GM21528 (cell line): Measurements from ENCODE around the gene LSS.
"Not testable (repeated sequence)": the region's sequence is repeated elsewhere in the genome, so short reads cannot be mapped to it uniquely, and the experiment has no call there.

Experiments used
- ATAC-seq: cut with Tn5 transposase; IDR thresholded peaks from one replicate; pipeline ENCODE4 v1.9.1; 2021; ENCODE audit warnings: mild to moderate bottlenecking, moderate library complexity; ENCODE audit not compliant: unreplicated experiment, low FRiP score

LSS gene

GRCh38 chr21:46188226-46189212, 40.1 kb downstream of the LSS start:
- no peak for ATAC-seq

DNA sequence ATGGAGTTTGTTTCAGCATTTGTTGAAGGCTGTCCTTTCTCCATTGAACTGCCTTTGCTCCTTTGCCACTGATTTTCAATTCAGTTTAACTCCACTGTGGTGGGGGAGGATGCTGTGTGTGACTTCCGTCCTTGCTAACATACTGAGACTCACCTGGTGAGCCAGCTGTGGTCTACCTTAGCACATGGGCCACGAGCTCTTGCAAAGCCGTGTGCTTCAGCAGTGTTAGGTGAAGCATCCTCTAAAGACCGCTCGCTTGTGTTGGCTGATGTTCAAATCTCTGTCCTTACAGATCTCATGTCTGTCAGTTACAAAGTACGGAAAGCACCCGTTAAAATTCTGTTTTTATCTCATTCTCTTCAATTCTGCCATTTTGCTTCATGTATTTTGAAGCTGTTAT, 40.8 kb downstream of the LSS start:
- ATAC-seq = no peak

- no peak for ATAC-seq
These were observed 41.3 kb downstream of the LSS start for GRCh38 chr21:46187261-46187660.

DNA sequence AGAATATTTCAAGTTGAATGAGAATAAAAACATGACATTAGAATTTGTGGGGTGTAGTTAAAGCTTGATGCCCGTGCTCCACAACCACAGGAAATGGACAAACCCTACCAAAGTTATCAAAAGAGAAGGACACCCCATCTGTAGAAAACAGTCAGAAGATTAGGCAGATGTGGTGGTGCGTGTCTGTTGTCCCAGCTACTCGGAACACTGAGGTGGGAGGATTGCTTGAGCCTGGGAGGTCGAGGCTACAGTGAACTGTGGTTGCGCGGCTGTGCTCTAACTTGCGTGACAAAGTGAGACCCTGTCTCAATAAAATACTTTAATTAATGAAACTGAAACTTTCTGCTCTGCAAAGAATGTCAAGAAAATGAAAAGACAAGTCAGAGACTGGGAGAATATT, 42.9 kb downstream of the LSS start:
- ATAC-seq = no peak

DNA sequence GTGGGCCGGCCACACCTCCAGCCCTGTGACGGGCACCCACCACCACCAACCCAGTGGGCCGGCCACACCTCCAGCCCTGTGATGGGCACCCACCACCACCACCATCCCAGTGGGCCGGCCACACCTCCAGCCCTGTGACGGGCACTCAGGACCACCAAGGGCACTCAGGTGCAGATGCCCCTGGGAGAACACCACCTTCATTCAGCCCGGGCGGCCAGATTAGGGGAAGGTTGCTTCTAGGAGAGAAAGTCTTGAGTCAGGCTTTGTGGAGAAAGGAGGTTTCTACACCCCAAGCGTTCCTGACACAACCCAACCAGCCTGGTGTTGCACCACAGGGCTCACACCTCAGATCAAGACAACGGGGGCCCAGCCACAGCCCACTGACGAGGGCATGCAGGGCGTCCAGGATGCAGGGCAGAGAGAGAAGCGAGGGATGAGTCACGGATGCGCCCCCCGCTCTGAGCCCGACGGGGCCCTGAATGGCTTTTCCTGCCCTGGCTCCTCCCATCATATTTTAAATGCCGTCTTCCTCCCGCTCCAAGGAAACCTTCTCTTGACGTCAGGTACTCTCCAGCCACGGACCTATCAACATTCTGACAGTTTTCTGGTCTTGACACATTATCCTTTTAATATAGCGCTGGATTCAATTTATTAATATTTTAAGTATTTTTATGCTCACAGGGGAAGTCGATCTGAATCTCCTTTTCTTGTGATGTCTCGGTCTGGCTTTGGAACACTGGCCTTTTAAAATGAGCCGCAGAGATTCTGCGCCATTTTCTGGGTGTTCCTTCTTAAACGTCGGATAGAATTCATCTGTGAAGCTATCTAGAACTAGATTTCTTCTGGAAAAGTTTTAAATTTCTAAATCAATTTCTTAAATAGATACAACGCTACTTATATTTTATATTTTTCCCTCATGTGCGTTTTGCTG, 43.7 kb downstream of the LSS start:
- ATAC-seq = no peak

DNA sequence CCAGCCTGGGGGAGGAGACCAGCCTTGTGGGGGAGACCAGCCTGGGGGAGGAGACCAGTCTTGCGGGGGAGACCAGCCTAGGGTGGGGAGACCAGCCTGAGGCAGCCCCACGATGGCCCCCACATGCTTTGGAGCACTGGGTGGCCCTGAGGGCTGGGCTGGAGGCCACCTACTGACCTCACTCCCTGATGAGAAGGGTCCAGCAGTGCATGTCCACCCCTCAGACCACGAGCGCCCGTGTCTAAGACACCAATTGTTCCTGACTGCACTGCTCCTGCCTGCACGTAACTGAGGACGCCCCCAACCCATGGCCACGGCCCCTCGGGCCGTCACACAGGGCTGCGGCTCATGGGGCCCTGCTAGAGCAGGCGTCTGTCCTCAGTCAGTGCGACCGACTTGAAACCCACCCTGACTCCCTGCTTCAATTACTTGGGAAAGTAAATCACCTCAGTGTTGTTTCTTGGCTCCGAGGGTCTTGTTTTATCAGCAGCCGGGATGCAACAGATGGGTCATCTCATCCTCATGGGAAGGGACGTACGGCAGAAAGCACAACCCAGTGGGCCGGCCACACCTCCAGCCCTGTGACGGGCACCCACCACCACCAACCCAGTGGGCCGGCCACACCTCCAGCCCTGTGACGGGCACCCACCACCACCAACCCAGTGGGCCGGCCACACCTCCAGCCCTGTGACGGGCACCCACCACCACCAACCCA, 44.5 kb downstream of the LSS start, which contains the start of gene SPATC1L:
TSS of gene SPATC1L (minus strand) at position 550 of the 715 bp plus-strand sequence. CDS start 1,643 bp downstream, outside the sequence.
- ATAC-seq = no peak

GRCh38 chr21:46183337-46183909, 45.2 kb downstream of the LSS start:
- not testable (repeated sequence) for ATAC-seq

GRCh38 chr21:46182548-46183336, 45.8 kb downstream of the LSS start:
- ATAC-seq = no peak

GRCh38 chr21:46181953-46182547, 46.5 kb downstream of the LSS start:
- no peak for ATAC-seq

- no peak for ATAC-seq
These were observed 47.1 kb downstream of the LSS start for GRCh38 chr21:46181436-46181835.

GRCh38 chr21:46180778-46181391, 47.7 kb downstream of the LSS start:
- no peak for ATAC-seq

DNA sequence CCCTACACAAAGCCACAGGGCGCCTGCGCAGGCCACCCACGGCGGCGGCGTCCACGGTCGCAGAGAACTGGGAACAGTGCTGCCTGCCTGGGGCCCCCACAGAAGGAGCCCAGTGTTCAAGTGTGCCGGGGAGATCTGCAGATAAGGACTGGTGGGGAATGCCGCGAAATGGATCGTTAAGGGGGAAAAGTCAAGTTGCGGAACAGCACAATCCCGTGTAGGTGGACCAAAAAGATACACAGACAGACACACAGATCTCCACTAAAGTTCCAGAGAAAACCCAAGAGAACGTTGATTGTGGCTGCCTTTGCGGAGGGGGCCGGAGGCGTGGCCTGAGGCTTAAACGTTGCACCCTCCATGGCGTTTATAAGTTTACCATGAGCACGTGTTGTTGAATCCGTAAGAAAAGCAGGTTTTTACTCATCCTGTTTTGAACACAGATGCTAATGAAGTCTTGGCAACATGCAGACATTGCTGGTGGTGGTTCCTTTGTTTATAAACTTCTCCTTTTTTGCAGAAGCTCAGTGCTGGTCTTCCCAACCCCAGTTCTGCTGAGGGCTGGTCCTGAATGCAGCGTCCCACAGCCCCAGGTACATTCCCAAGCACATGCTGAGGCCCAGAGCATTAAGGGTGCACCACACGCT, 48.4 kb downstream of the LSS start:
- ATAC-seq = no peak

DNA sequence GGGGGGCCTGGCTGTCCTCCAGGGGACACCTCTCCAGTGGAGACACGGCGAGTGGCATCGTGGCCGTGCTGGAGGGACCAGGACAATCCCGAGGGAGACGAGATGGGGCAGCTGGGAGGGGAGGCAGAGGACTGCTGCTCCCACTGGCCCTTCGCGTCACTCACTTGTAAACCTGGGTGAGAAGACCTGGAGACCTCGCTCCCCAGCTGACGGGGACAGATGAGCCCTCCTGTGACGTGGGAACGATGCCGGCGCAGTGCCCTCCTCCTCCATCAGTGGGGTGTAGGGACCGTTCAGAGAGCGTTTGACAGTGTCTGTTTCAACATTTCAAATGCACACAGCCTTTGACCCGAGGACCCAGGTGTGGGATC, 48.9 kb downstream of the LSS start:
- ATAC-seq = no peak

DNA sequence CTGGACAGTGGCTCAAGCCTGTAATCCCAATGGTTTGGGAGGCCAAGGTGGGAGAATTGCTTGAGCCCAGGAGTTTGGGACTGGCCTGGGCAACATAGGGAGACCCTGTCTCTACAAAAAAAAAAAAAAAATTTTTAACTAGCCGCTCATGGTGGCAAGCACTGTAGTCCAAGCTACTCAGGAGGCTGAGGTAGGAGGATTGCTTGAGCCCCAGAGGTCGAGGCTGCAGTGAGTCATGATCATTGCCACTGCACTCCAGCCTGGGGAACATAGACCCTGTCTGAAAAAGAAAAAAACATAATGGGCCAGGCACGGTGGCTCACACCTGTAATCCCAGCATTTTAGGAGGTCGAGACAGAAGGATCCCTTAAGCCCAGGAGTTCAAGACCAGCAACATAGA, 49.6 kb downstream of the LSS start:
- no peak for ATAC-seq

- ATAC-seq = not testable (repeated sequence)
These were observed 52.0 kb downstream of the LSS start for GRCh38 chr21:46176443-46177129.

GRCh38 chr21:46173573-46173972, 55.0 kb downstream of the LSS start:
- no peak for ATAC-seq

DNA sequence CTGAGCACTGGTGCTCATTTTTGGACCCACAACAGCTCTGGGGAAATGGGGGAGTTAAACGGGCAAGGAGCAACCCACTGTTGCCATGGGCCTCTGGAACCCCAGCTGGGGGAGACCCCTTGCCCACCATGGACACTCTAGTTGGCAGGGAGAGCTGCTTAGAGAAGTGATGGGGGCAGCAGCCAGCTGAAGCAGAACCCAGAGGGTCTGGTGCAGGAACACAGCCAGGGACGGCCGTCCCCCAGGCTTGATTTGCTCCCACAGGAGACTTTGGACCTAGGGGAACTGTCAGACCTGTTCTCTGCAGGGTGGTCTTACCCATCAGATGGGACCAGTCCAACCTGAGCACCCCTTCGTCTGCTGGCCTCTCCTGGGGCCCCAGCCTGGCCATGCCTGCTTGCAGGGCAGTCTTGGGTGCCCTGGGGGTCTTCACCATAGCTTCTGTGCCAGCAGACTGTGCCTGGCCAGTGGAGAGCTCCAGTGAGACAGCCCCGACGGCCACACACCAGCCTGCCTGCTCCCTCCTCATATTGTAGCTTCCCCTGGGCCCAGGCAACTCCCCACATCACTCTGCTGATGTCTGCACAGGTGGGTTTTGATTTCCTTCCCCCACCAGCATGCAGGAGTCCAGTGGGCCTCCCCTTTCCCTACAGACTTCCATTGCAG, 55.6 kb downstream of the LSS start:
- no peak for ATAC-seq
